ENCODE results near the gene PHF12. TPM values are rescaled to one million over a fixed set of nuclear protein-coding genes. Genes with fewer than 3 reads are reported as not detected.

PHF12 gene
- total RNA-seq, 1 experiment from 2014 or later: 35.7 TPM

DNA sequence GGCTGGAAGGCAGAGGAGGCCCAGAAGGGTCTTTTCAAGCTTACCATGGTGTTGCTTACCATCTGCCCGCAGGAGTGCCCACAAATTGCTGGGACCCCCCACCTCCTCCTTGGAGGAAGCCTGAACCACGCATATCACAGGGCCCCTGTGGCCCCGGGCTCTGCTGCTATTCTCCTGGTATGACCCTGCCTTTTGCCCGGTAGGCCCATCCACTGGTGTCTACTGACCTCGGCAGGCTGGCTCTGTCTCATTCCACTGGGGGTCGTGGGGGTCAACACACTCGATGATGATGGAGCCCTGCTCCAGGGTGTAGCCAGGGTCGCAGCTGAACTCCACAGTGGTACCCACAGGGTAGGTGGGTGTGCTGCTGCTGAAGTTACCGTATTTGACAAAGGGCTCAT, 8.2 kb upstream of the PHF12 start:
- intact Hi-C loops (cut with micrococcal nuclease): no loop called here
- H3K27me3 ChIP-seq (ENCODE audit: insufficient read depth, low read length): 0 out of 2 replicates have a peak, but pooled peaks cover 6% of the 10 kb centered on the region

More for the DNA sequence above, 8.2 kb upstream of the PHF12 start:
- no peaks in the 10 kb centered on the region for H3K9me3 ChIP-seq (ENCODE audit: control insufficient read depth in 1 of 2, insufficient read depth in 1 of 2, low read depth in 1 of 2, low read length in 2 of 2)
- no peak for TF ChIP-seq EZH2 (IDR thresholded peaks at IDR 0.05)
- no peak for TF ChIP-seq JUND (IDR thresholded peaks at IDR 0.05)
- TF ChIP-seq FOSL1 (IDR thresholded peaks at IDR 0.05; ENCODE audit: low read depth): no peak
- TF ChIP-seq EZH2phosphoT487 (IDR thresholded peaks at IDR 0.05; ENCODE audit: borderline replicate concordance): no peak
- TF ChIP-seq, protein P1, sequence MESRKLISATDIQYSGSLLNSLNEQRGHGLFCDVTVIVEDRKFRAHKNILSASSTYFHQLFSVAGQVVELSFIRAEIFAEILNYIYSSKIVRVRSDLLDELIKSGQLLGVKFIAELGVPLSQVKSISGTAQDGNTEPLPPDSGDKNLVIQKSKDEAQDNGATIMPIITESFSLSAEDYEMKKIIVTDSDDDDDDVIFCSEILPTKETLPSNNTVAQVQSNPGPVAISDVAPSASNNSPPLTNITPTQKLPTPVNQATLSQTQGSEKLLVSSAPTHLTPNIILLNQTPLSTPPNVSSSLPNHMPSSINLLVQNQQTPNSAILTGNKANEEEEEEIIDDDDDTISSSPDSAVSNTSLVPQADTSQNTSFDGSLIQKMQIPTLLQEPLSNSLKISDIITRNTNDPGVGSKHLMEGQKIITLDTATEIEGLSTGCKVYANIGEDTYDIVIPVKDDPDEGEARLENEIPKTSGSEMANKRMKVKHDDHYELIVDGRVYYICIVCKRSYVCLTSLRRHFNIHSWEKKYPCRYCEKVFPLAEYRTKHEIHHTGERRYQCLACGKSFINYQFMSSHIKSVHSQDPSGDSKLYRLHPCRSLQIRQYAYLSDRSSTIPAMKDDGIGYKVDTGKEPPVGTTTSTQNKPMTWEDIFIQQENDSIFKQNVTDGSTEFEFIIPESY (IDR thresholded peaks at IDR 0.05; ENCODE audit: extremely low read depth, insufficient replicate concordance, low read length): no peak
- no peak for TF ChIP-seq TCF7L2 (IDR thresholded peaks at IDR 0.05; ENCODE audit: borderline replicate concordance, extremely low read depth, insufficient read depth, insufficient read length)
- no peak for TF ChIP-seq POLR2AphosphoS5 (IDR thresholded peaks at IDR 0.05; ENCODE audit: low read depth, low read length)
- no peak for TF ChIP-seq POLR2A (IDR thresholded peaks at IDR 0.05; ENCODE audit: borderline replicate concordance, extremely low read depth, insufficient read depth, insufficient read length)
- TF ChIP-seq SP1 (IDR thresholded peaks at IDR 0.05; ENCODE audit: low read depth): no peak
- no peak for TF ChIP-seq CBX3 (IDR thresholded peaks at IDR 0.05; ENCODE audit: low read depth)
- no peak for TF ChIP-seq RAD21 (IDR thresholded peaks at IDR 0.05; ENCODE audit: low read depth)
- no peak for TF ChIP-seq CEBPB (IDR thresholded peaks at IDR 0.05; ENCODE audit: low read depth)
- TF ChIP-seq EGR1 (IDR thresholded peaks at IDR 0.05; ENCODE audit: low read depth): no peak
- no peak for TF ChIP-seq YY1 (IDR thresholded peaks at IDR 0.05; ENCODE audit: extremely low read depth, insufficient replicate concordance, low read depth, low read length)
- TF ChIP-seq, protein P2, sequence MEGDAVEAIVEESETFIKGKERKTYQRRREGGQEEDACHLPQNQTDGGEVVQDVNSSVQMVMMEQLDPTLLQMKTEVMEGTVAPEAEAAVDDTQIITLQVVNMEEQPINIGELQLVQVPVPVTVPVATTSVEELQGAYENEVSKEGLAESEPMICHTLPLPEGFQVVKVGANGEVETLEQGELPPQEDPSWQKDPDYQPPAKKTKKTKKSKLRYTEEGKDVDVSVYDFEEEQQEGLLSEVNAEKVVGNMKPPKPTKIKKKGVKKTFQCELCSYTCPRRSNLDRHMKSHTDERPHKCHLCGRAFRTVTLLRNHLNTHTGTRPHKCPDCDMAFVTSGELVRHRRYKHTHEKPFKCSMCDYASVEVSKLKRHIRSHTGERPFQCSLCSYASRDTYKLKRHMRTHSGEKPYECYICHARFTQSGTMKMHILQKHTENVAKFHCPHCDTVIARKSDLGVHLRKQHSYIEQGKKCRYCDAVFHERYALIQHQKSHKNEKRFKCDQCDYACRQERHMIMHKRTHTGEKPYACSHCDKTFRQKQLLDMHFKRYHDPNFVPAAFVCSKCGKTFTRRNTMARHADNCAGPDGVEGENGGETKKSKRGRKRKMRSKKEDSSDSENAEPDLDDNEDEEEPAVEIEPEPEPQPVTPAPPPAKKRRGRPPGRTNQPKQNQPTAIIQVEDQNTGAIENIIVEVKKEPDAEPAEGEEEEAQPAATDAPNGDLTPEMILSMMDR (IDR thresholded peaks at IDR 0.05 in 2 of 3, conservative IDR thresholded peaks at IDR 0.05 in 1 of 3; ENCODE audit: borderline replicate concordance in 1 of 3, insufficient read depth in 1 of 3, low read depth in 2 of 3, low read length in 2 of 3): no peak
- TF ChIP-seq, protein P3, sequence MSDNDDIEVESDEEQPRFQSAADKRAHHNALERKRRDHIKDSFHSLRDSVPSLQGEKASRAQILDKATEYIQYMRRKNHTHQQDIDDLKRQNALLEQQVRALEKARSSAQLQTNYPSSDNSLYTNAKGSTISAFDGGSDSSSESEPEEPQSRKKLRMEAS (IDR thresholded peaks at IDR 0.05): no peak
- TF ChIP-seq, protein P4, sequence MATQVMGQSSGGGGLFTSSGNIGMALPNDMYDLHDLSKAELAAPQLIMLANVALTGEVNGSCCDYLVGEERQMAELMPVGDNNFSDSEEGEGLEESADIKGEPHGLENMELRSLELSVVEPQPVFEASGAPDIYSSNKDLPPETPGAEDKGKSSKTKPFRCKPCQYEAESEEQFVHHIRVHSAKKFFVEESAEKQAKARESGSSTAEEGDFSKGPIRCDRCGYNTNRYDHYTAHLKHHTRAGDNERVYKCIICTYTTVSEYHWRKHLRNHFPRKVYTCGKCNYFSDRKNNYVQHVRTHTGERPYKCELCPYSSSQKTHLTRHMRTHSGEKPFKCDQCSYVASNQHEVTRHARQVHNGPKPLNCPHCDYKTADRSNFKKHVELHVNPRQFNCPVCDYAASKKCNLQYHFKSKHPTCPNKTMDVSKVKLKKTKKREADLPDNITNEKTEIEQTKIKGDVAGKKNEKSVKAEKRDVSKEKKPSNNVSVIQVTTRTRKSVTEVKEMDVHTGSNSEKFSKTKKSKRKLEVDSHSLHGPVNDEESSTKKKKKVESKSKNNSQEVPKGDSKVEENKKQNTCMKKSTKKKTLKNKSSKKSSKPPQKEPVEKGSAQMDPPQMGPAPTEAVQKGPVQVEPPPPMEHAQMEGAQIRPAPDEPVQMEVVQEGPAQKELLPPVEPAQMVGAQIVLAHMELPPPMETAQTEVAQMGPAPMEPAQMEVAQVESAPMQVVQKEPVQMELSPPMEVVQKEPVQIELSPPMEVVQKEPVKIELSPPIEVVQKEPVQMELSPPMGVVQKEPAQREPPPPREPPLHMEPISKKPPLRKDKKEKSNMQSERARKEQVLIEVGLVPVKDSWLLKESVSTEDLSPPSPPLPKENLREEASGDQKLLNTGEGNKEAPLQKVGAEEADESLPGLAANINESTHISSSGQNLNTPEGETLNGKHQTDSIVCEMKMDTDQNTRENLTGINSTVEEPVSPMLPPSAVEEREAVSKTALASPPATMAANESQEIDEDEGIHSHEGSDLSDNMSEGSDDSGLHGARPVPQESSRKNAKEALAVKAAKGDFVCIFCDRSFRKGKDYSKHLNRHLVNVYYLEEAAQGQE (IDR thresholded peaks at IDR 0.05; ENCODE audit: low read depth): no peak
- no peak for DNase-seq (ENCODE audit: low read depth, low spot score)
- BruUV-seq (replicated peaks): no TSS peak
- ChIA-PET RAD21 (ENCODE audit: low non-redundant PET in 1 of 2, low total read pairs in 2 of 2, uncharacterized antibody in 2 of 2, unreplicated experiment in 2 of 2) (no interaction called here), POLR2A (no interaction called here), CTCF (no interaction called here)
- H4K20me1 ChIP-seq (ENCODE audit: insufficient read depth): no peaks in the 10 kb centered on the region
- H3K4me2 ChIP-seq (ENCODE audit: low read length): no peak overlapping the region
- no peak overlapping the region for H2AFZ ChIP-seq (ENCODE audit: low read depth, low read length, poor library complexity, severe bottlenecking)
- no peak overlapping the region for H3K4me3 ChIP-seq (replicated peaks in 1 of 2; ENCODE audit: low read depth in 1 of 2, low read length in 2 of 2)
- ATAC-seq: no peak
- no peaks in the 10 kb centered on the region for H3K9me2 ChIP-seq (ENCODE audit: insufficient read depth)
- no peak overlapping the region for H3K27ac ChIP-seq (ENCODE audit: low read depth, low read length)
- H3K36me3 ChIP-seq (ENCODE audit: control insufficient read depth in 1 of 2, insufficient read depth in 2 of 2, low read length in 2 of 2): no peaks in the 10 kb centered on the region
- no peaks in the 10 kb centered on the region for H3K79me2 ChIP-seq (ENCODE audit: insufficient read depth, low read length)
- H3K4me1 ChIP-seq (ENCODE audit: control insufficient read depth in 1 of 2, insufficient read depth in 2 of 2, low read length in 2 of 2): peaks cover 0 to 7% of the 10 kb centered on the region in 2 experiments; a peak in 2 of 4 replicates
- H3K9ac ChIP-seq (ENCODE audit: low read length): no peak overlapping the region
